Astrocyte (in vitro differentiated cells and primary cell): ENCODE data around the gene ADCY1.

Experiments
- CTCF ChIP-seq: IDR thresholded peaks from 2 replicates; pipeline ENCODE4 v1.5.1; 2011; ENCODE audit warnings: low read depth, mild to moderate bottlenecking, inconsistent platforms, low read length, moderate library complexity; ENCODE audit not compliant: insufficient read depth
- EZH2 ChIP-seq: IDR thresholded peaks from 2 replicates; pipeline ENCODE4 v1.6.1; 2012; ENCODE audit warnings: mild to moderate bottlenecking, low read length, inconsistent platforms; ENCODE audit not compliant: insufficient read depth

- TF ChIP-seq CTCF = no peak
- TF ChIP-seq EZH2 = no peak
Measured at GRCh38 chr7:45682358-45682735, 108.2 kb downstream of the ADCY1 start.
